HEK293 (cell line): ENCODE data around the gene CASK.

Experiments
- CTCF ChIA-PET: fragments of 350-600 bp; formaldehyde crosslinking; extraction: SDS; loops from one replicate; lab custom pipeline; 2021; ENCODE audit warnings: antibody characterized with exemption; lab: Yijun Ruan, JAX
- POLR2A ChIA-PET: fragments of 300-600 bp; formaldehyde crosslinking; extraction: SDS; loops from one replicate; lab custom pipeline; 2020; ENCODE audit warnings: antibody characterized with exemption, inconsistent platforms; lab: Yijun Ruan, JAX
- H3K27ac ChIP-seq: fragments of 200-500 bp; sonication (Bioruptor generic); 2 replicates; pipeline ENCODE4 v1.5.1; 2014; ENCODE audit warnings: low read depth, low read length, control low read depth, inconsistent platforms; ENCODE audit errors: extremely low read depth
- H3K36me3 ChIP-seq, 2 experiments: fragments of 200-500 bp in 1 of 2; sonication (Bioruptor generic) in 1 of 2; 1 replicate in 1 of 2; 2 replicates in 1 of 2; pipeline ENCODE4 v1.5.1; 2014 to 2017; ENCODE audit warnings: inconsistent platforms in 2 of 2, low read length in 2 of 2; ENCODE audit not compliant: control insufficient read depth in 2 of 2, insufficient read depth in 1 of 2
- H3K4me1 ChIP-seq: fragments of 200-500 bp; sonication (Bioruptor generic); 2 replicates; pipeline ENCODE4 v1.5.1; 2014; ENCODE audit warnings: mild to moderate bottlenecking, low read length, inconsistent platforms; ENCODE audit not compliant: control insufficient read depth, insufficient read depth
- H3K4me3 ChIP-seq: 2 replicates; pipeline ENCODE4 v1.5.1; 2011; ENCODE audit warnings: low read depth, mild to moderate bottlenecking, control low read depth, low read length, moderate library complexity
- H3K9me3 ChIP-seq: fragments of 200-500 bp; sonication (Bioruptor generic); 2 replicates; pipeline ENCODE4 v1.5.1; 2014; ENCODE audit warnings: low read depth, low read length, inconsistent platforms; ENCODE audit not compliant: control insufficient read depth, insufficient read depth
- MEIS1 ChIP-seq: sonication (generic); formaldehyde crosslinking; IDR thresholded peaks from 2 replicates; pipeline ENCODE4 v1.8.1; 2022; ENCODE audit warnings: missing genetic modification reagents, mild to moderate bottlenecking, borderline replicate concordance
- OSR2 ChIP-seq: fragments of 450-650 bp; formaldehyde crosslinking; IDR thresholded peaks from 2 replicates; pipeline ENCODE4 v1.5.1; 2016; ENCODE audit warnings: missing biosample characterization, missing genetic modification characterization
- REST ChIP-seq: fragments of 450-650 bp; formaldehyde crosslinking; IDR thresholded peaks from 2 replicates; pipeline ENCODE4 v1.5.1; 2016; ENCODE audit warnings: missing biosample characterization, missing genetic modification characterization
- SP3 ChIP-seq: fragments of 450-650 bp; formaldehyde crosslinking; IDR thresholded peaks from 2 replicates; pipeline ENCODE4 v1.5.1; 2016; ENCODE audit warnings: missing biosample characterization, missing genetic modification characterization
- ZNF146 ChIP-seq: fragments of 450-650 bp; formaldehyde crosslinking; IDR thresholded peaks from 2 replicates; pipeline ENCODE4 v1.5.1; 2016; ENCODE audit warnings: missing biosample characterization, missing genetic modification characterization
- ZNF155 ChIP-seq: fragments of 450-650 bp; formaldehyde crosslinking; IDR thresholded peaks from 2 replicates; pipeline ENCODE4 v1.5.1; 2016; ENCODE audit warnings: missing biosample characterization, missing genetic modification characterization
- ZNF510 ChIP-seq: fragments of 450-650 bp; formaldehyde crosslinking; IDR thresholded peaks from 2 replicates; pipeline ENCODE4 v1.5.1; 2018; ENCODE audit warnings: mild to moderate bottlenecking, missing genetic modification characterization, missing biosample characterization; ENCODE audit not compliant: insufficient replicate concordance
- ZNF548 ChIP-seq: fragments of 450-650 bp; formaldehyde crosslinking; IDR thresholded peaks from 2 replicates; pipeline ENCODE4 v1.5.1; 2016; ENCODE audit warnings: missing biosample characterization, missing genetic modification characterization
- ZNF558 ChIP-seq: fragments of 450-650 bp; formaldehyde crosslinking; IDR thresholded peaks from 2 replicates; pipeline ENCODE4 v1.5.1; 2016; ENCODE audit warnings: missing biosample characterization, missing genetic modification characterization
- ZNF560 ChIP-seq: fragments of 450-650 bp; formaldehyde crosslinking; IDR thresholded peaks from 2 replicates; pipeline ENCODE4 v1.5.1; 2017; ENCODE audit warnings: missing biosample characterization, missing genetic modification characterization, borderline replicate concordance
- ZNF571 ChIP-seq: fragments of 450-650 bp; formaldehyde crosslinking; IDR thresholded peaks from 2 replicates; pipeline ENCODE4 v1.5.0; 2017; ENCODE audit warnings: missing biosample characterization, missing genetic modification characterization
- ZNF610 ChIP-seq: fragments of 450-650 bp; formaldehyde crosslinking; IDR thresholded peaks from 2 replicates; pipeline ENCODE4 v1.5.1; 2016; ENCODE audit warnings: missing biosample characterization, missing genetic modification characterization, borderline replicate concordance
- ZNF629 ChIP-seq: fragments of 450-650 bp; formaldehyde crosslinking; IDR thresholded peaks from 2 replicates; pipeline ENCODE4 v1.5.1; 2017; ENCODE audit warnings: missing biosample characterization, missing genetic modification characterization
- ZNF654 ChIP-seq: fragments of 450-650 bp; formaldehyde crosslinking; IDR thresholded peaks from 2 replicates; pipeline ENCODE4 v1.5.1; 2016; ENCODE audit warnings: low read depth, missing biosample characterization, missing genetic modification characterization
- ZNF670 ChIP-seq: fragments of 450-650 bp; formaldehyde crosslinking; IDR thresholded peaks from 2 replicates; pipeline ENCODE4 v1.5.1; 2016; ENCODE audit warnings: missing biosample characterization, missing genetic modification characterization, low read depth
- ZNF768 ChIP-seq: fragments of 450-650 bp; formaldehyde crosslinking; IDR thresholded peaks from 2 replicates; pipeline ENCODE4 v1.5.1; 2018; ENCODE audit warnings: missing biosample characterization, mild to moderate bottlenecking, missing genetic modification characterization
- TF ChIP-seq, protein P1 (sequence below): fragments of 450-650 bp; formaldehyde crosslinking; IDR thresholded peaks from 2 replicates; pipeline ENCODE4 v1.5.1; 2016; ENCODE audit warnings: missing biosample characterization, missing genetic modification characterization

Gene CASK

DNA sequence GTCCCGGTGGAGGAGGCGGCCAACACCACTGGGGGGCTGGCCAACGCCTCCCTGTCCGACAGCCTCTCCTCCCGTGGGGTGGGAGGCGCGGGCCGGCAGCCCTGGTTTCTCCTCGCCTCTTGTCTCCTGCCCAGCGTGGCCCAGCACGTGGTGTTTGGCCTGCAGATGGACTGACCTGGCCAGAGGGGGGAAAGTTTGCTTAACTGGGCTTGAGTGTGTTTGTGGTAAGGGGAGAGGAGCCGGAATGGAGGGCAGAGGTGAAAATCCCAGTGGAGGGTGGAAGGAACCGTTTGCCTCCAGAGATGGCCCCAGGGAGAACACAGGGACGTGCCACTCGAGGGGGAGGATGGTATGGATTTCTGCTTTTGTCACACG lies 448.6 kb downstream of the CASK start (continued):
- TF ChIP-seq REST (tag by site-specific recombination) (no peak), ZNF629 (tag by site-specific recombination) (no peak), ZNF560 (no peak), ZNF548 (tag by site-specific recombination) (no peak), ZNF610 (tag by site-specific recombination) (no peak)

GRCh38 chrX:41473936-41474725 lies 449.2 kb downstream of the CASK start:
- CTCF ChIA-PET = no interaction called here
- H3K9me3 ChIP-seq = no peaks in the 10 kb centered on the region
- TF ChIP-seq, protein P1, sequence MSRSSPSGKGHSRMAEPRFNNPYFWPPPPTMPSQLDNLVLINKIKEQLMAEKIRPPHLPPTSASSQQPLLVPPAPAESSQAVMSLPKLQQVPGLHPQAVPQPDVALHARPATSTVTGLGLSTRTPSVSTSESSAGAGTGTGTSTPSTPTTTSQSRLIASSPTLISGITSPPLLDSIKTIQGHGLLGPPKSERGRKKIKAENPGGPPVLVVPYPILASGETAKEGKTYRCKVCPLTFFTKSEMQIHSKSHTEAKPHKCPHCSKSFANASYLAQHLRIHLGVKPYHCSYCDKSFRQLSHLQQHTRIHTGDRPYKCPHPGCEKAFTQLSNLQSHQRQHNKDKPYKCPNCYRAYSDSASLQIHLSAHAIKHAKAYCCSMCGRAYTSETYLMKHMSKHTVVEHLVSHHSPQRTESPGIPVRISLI (tag by site-specific recombination) = no peak
- no peak for TF ChIP-seq MEIS1 (CRISPR knock-in tag)
- no peak for TF ChIP-seq SP3 (tag by site-specific recombination)
- TF ChIP-seq ZNF654 (tag by site-specific recombination) = no peak
- TF ChIP-seq OSR2 = no peak
- TF ChIP-seq ZNF146 (tag by site-specific recombination) = no peak
- no peak for TF ChIP-seq ZNF155 (tag by site-specific recombination)
- no peak for TF ChIP-seq ZNF571 (tag by site-specific recombination)
- no peak for TF ChIP-seq ZNF510 (tag by site-specific recombination)
- TF ChIP-seq ZNF768 = no peak
- TF ChIP-seq ZNF558 (tag by site-specific recombination) = no peak
- no peak overlapping the region for H3K27ac ChIP-seq
- peaks cover under 1% of the 10 kb centered on the region; the same call in 1 of the 2 replicates for H3K4me1 ChIP-seq
- H3K4me3 ChIP-seq = no peak overlapping the region
- POLR2A ChIA-PET = no interaction called here
- H3K36me3 ChIP-seq = no peaks in the 10 kb centered on the region

- ChIA-PET POLR2A (interaction anchor here (0.7 kb wide), 2 partner anchors 89 to 141 kb away, joined by 6 read pairs; no protein-coding TSS in a partner anchor), CTCF (interaction anchor here (1.1 kb wide), 1 partner anchor 9 kb away, joined by 3 read pairs; no protein-coding TSS in a partner anchor)
- H3K4me1 ChIP-seq = peaks cover 7% of the 10 kb centered on the region
- no peaks in the 10 kb centered on the region for H3K36me3 ChIP-seq
- no peak overlapping the region for H3K27ac ChIP-seq
- H3K9me3 ChIP-seq = no peaks in the 10 kb centered on the region
- no peak overlapping the region for H3K4me3 ChIP-seq
- TF ChIP-seq ZNF670 (tag by site-specific recombination) = no peak
Observed at GRCh38 chrX:41472231-41472815, 451.0 kb downstream of the CASK start.
